Fibroblast of skin of left biceps (primary cell): ENCODE measurements around the gene HTR4.

Source experiments
- DNase-seq, 2 experiments: peaks; one replicate each; pipeline ENCODE4 v3.0.0-alpha.2; 2013; ENCODE audit warnings: low read depth in 2 of 2

The HTR4 gene

GRCh38 chr5:148607406-148607805 is 46.9 kb downstream of the HTR4 start:
- no peak for DNase-seq

GRCh38 chr5:148606296-148606695 is 48.0 kb downstream of the HTR4 start:
- DNase-seq = no peak

GRCh38 chr5:148599187-148599586 is 55.1 kb downstream of the HTR4 start:
- no peak for DNase-seq

- DNase-seq = no peak
Measured at GRCh38 chr5:148595697-148596096, 58.6 kb downstream of the HTR4 start.

GRCh38 chr5:148586796-148587195 is 67.5 kb downstream of the HTR4 start:
- no peak for DNase-seq

GRCh38 chr5:148585988-148586387 is 68.3 kb downstream of the HTR4 start:
- DNase-seq = no peak

- no peak for DNase-seq
Measured at GRCh38 chr5:148584103-148584502, 70.2 kb downstream of the HTR4 start.

GRCh38 chr5:148583421-148583965 is 70.8 kb downstream of the HTR4 start:
- DNase-seq = no peak

GRCh38 chr5:148574167-148574566 is 80.2 kb downstream of the HTR4 start:
- no peak for DNase-seq

- no peak for DNase-seq
Measured at GRCh38 chr5:148573374-148573773, 81.0 kb downstream of the HTR4 start.

GRCh38 chr5:148569948-148570347 is 84.4 kb downstream of the HTR4 start:
- no peak for DNase-seq

GRCh38 chr5:148565148-148565547 is 89.2 kb downstream of the HTR4 start:
- no peak for DNase-seq

- DNase-seq = no peak
Measured at GRCh38 chr5:148563021-148563420, 91.3 kb downstream of the HTR4 start.

GRCh38 chr5:148561801-148562311 is 92.5 kb downstream of the HTR4 start:
- no peak for DNase-seq

- no peak for DNase-seq
Measured at GRCh38 chr5:148559461-148559860, 94.9 kb downstream of the HTR4 start.

- no peak for DNase-seq
Measured at GRCh38 chr5:148558892-148559291, 95.4 kb downstream of the HTR4 start.

GRCh38 chr5:148556835-148557234 is 97.5 kb downstream of the HTR4 start:
- DNase-seq = no peak

GRCh38 chr5:148554621-148555020 is 99.7 kb downstream of the HTR4 start:
- no peak for DNase-seq

GRCh38 chr5:148543727-148544126 is 110.6 kb downstream of the HTR4 start:
- DNase-seq = no peak

GRCh38 chr5:148542812-148543211 is 111.5 kb downstream of the HTR4 start:
- DNase-seq = no peak

GRCh38 chr5:148541054-148541835 is 113.1 kb downstream of the HTR4 start:
- DNase-seq = no peak

GRCh38 chr5:148540647-148541046 is 113.7 kb downstream of the HTR4 start:
- no peak for DNase-seq

- no peak for DNase-seq
Measured at GRCh38 chr5:148539851-148540250, 114.5 kb downstream of the HTR4 start.
